ENCODE measurements around the gene JPT2. TPM values are rescaled to one million over a fixed set of nuclear protein-coding genes. Genes with fewer than 3 reads are reported as not detected.

The JPT2 gene
- total and polyA plus RNA-seq, 2 experiments from 2014 or later = 43.8 to 139 TPM

DNA sequence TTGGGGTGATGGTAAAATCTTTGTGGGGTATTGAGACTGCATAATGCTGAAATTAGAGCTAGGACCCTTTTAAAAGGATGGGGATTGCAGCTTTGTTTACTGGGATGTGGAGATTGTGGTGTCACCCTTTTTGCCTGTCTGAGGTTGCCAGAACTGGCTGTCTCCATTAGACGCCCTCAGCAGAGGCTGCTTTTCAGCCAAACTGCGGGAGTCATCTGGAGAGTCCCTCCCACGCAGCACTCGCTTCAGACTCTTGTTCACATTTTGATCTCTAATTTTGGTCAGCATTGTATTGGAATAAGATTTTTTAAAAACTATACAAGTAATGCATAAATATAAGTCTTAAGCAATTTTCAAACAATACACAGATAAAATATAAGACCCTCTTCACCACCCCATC, 27.9 kb upstream of the JPT2 start (continued):
- TF ChIP-seq, protein P1, sequence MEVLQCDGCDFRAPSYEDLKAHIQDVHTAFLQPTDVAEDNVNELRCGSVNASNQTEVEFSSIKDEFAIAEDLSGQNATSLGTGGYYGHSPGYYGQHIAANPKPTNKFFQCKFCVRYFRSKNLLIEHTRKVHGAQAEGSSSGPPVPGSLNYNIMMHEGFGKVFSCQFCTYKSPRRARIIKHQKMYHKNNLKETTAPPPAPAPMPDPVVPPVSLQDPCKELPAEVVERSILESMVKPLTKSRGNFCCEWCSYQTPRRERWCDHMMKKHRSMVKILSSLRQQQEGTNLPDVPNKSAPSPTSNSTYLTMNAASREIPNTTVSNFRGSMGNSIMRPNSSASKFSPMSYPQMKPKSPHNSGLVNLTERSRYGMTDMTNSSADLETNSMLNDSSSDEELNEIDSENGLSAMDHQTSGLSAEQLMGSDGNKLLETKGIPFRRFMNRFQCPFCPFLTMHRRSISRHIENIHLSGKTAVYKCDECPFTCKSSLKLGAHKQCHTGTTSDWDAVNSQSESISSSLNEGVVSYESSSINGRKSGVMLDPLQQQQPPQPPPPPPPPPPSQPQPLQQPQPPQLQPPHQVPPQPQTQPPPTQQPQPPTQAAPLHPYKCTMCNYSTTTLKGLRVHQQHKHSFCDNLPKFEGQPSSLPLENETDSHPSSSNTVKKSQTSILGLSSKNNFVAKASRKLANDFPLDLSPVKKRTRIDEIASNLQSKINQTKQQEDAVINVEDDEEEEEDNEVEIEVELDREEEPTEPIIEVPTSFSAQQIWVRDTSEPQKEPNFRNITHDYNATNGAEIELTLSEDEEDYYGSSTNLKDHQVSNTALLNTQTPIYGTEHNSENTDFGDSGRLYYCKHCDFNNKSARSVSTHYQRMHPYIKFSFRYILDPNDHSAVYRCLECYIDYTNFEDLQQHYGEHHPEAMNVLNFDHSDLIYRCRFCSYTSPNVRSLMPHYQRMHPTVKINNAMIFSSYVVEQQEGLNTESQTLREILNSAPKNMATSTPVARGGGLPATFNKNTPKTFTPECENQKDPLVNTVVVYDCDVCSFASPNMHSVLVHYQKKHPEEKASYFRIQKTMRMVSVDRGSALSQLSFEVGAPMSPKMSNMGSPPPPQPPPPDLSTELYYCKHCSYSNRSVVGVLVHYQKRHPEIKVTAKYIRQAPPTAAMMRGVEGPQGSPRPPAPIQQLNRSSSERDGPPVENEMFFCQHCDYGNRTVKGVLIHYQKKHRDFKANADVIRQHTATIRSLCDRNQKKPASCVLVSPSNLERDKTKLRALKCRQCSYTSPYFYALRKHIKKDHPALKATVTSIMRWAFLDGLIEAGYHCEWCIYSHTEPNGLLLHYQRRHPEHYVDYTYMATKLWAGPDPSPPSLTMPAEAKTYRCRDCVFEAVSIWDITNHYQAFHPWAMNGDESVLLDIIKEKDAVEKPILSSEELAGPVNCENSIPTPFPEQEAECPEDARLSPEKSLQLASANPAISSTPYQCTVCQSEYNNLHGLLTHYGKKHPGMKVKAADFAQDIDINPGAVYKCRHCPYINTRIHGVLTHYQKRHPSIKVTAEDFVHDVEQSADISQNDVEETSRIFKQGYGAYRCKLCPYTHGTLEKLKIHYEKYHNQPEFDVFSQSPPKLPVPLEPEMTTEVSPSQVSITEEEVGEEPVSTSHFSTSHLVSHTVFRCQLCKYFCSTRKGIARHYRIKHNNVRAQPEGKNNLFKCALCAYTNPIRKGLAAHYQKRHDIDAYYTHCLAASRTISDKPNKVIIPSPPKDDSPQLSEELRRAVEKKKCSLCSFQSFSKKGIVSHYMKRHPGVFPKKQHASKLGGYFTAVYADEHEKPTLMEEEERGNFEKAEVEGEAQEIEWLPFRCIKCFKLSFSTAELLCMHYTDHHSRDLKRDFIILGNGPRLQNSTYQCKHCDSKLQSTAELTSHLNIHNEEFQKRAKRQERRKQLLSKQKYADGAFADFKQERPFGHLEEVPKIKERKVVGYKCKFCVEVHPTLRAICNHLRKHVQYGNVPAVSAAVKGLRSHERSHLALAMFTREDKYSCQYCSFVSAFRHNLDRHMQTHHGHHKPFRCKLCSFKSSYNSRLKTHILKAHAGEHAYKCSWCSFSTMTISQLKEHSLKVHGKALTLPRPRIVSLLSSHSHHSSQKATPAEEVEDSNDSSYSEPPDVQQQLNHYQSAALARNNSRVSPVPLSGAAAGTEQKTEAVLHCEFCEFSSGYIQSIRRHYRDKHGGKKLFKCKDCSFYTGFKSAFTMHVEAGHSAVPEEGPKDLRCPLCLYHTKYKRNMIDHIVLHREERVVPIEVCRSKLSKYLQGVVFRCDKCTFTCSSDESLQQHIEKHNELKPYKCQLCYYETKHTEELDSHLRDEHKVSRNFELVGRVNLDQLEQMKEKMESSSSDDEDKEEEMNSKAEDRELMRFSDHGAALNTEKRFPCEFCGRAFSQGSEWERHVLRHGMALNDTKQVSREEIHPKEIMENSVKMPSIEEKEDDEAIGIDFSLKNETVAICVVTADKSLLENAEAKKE (CRISPR knock-in tag; IDR thresholded peaks at IDR 0.05) = no peak
- TF ChIP-seq NANOG (IDR thresholded peaks at IDR 0.05; ENCODE audit: borderline replicate concordance) (no peak), ZNF331 (CRISPR knock-in tag; IDR thresholded peaks at IDR 0.05; ENCODE audit: low read depth) (no peak), JUNB (IDR thresholded peaks at IDR 0.05; ENCODE audit: unreplicated experiment) (no peak), EZH2 (IDR thresholded peaks at IDR 0.05; ENCODE audit: low read depth, unreplicated experiment) (no peak), ZNF114 (CRISPR knock-in tag; IDR thresholded peaks at IDR 0.05) (no peak), POLR2AphosphoS5 (IDR thresholded peaks at IDR 0.05; ENCODE audit: low read depth) (no peak)

DNA sequence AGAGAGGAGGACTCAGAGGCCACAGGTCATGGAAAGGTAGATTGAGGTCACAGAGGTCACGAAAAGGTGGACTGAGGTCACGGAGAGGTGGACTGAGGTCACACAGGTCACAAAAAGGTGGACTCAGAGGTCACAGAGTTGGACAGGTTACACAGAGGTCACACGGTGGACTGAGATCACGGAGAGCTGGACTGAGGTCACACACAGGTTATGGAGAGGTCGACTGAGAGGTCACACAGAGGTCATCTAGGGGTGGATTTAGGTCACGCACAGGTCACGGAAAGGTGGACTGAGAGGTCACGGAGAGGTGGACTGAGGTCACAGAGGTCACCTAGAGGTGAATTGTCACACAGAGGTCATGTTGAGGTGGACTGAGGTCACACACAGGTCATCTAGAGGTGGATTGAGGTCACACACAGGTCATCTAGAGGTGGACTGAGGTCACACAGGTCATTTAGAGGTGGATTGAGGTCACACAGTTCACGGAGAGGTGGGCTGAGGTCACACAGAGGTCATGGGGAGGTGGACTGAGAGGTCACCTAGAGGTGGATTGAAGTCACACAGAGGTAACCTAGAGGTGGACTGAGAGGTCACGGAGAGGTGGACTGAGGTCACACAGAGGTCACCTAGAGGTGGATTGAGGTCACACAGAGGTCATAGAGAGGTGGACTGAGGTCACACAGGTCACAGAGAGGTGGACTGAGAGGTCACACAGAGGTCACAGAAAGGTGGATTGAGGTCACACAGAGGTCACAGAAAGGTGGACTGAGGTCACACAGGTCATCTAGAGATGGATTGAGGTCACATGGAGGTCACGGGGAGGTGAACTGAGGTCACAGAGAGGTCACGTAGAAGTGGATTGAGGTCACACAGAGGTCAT, 26.7 kb upstream of the JPT2 start:
- no peaks in the 10 kb centered on the region for H3K9me2 ChIP-seq (ENCODE audit: insufficient read depth)
- TF ChIP-seq, protein P1 (CRISPR knock-in tag; IDR thresholded peaks at IDR 0.05) = no peak
- TF ChIP-seq EZH2 (IDR thresholded peaks at IDR 0.05; ENCODE audit: low read depth, unreplicated experiment) = no peak
- no peak for TF ChIP-seq POLR2AphosphoS5 (IDR thresholded peaks at IDR 0.05; ENCODE audit: low read depth)
- TF ChIP-seq STAT1 (IDR thresholded peaks at IDR 0.05; ENCODE audit: unreplicated experiment) = no peak
- no peak for TF ChIP-seq CREB1 (CRISPR knock-in tag; IDR thresholded peaks at IDR 0.05; ENCODE audit: low read depth)
- DNase-seq (ENCODE audit: low spot score) (no peak), ATAC-seq (no peak)
- Mint-ChIP-seq H3K27ac (peak overlapping the region; percentile 23; the same call in 1 of the 2 replicates), H3K27me3 (ENCODE audit: insufficient read depth, low read depth, poor library complexity) (no peaks in the 10 kb centered on the region), H3K36me3 (ENCODE audit: low read depth) (peaks cover 48% of the 10 kb centered on the region), H3K9me3 (no peaks in the 10 kb centered on the region; the same call in 2 of the 3 replicates), H3K4me3 (no peak overlapping the region), H3K4me1 (no peaks in the 10 kb centered on the region; the same call in 2 of the 3 replicates)
- H3K4me1 ChIP-seq (ENCODE audit: insufficient read depth) = no peaks in the 10 kb centered on the region
- no peak overlapping the region for H3K4me2 ChIP-seq
- peaks cover 21% of the 10 kb centered on the region for H4K20me1 ChIP-seq (replicated peaks; ENCODE audit: insufficient read depth)
- H3K27ac ChIP-seq (ENCODE audit: low read depth) = no peak overlapping the region
- peaks cover 3% of the 10 kb centered on the region; the same call in 1 of the 2 replicates for H3K36me3 ChIP-seq (ENCODE audit: insufficient read depth)
- H3K4me3 ChIP-seq = no peak overlapping the region
- H3F3A ChIP-seq (replicated peaks; ENCODE audit: low read depth) = no peaks in the 10 kb centered on the region
- peaks cover 4% of the 10 kb centered on the region; the same call in 1 of the 2 replicates for H3K79me2 ChIP-seq (replicated peaks; ENCODE audit: insufficient read depth)
- no peak overlapping the region for H2AFZ ChIP-seq
- H3K27me3 ChIP-seq (ENCODE audit: insufficient read depth) = no peaks in the 10 kb centered on the region
